GM12878 (cell line): ENCODE results near the gene TEFM. TPM values are rescaled to one million over a fixed set of nuclear protein-coding genes. Genes with fewer than 3 reads are reported as not detected.

Source experiments
- ATAC-seq: fragments of 200-7000 bp; cut with Tn5 transposase; 3 replicates; pipeline ENCODE4 v1.9.1; 2020; ENCODE audit warnings: mild to moderate bottlenecking, moderate library complexity
- BruUV-seq: library from RNA; stranded (reverse); fragments of 400-500 nt; replicated peaks from 2 replicates; lab custom pipeline; 2021; lab: Mats Ljungman, UMichigan
- CTCF ChIA-PET: fragments of 300-600 bp; sonication (Branson Sonifier 250); formaldehyde crosslinking; extraction: SDS; loops from one replicate; lab custom pipeline; 2021; ENCODE audit warnings: inconsistent platforms; lab: Yijun Ruan, JAX
- POLR2A ChIA-PET: fragments of 350-600 bp; formaldehyde crosslinking; extraction: SDS; loops from one replicate; lab custom pipeline; 2021; ENCODE audit warnings: inconsistent platforms; lab: Charles Lee
- RAD21 ChIA-PET: fragments of 300-600 bp; sonication (Branson Sonifier 250); formaldehyde crosslinking; loops from one replicate; lab custom pipeline; 2023; ENCODE audit warnings: antibody characterized with exemption; ENCODE audit not compliant: unreplicated experiment; lab: Charles Lee
- SMC1A ChIA-PET: fragments of 300-600 bp; sonication (Branson Sonifier 250); formaldehyde crosslinking; loops from one replicate; lab custom pipeline; 2023; ENCODE audit not compliant: unreplicated experiment, uncharacterized antibody; lab: Charles Lee
- DNase-seq: peaks from one replicate; pipeline ENCODE4 v3.0.0-alpha.2; 2011; ENCODE audit warnings: low read depth, low spot score
- FAIRE-seq: peaks from 3 replicates; lab custom pipeline; 2011; peaks lifted over from hg19 to GRCh38; lab: Jason Lieb, UNC
- H2AFZ ChIP-seq: 2 replicates; pipeline ENCODE4 v1.6.0; 2011; ENCODE audit warnings: low read depth, low read length, control low read depth; ENCODE audit not compliant: control insufficient read depth
- H3K27ac ChIP-seq: 2 replicates; pipeline ENCODE4 v1.5.1; 2011; ENCODE audit warnings: control low read depth; ENCODE audit not compliant: control insufficient read depth, insufficient read depth
- H3K27me3 ChIP-seq, 2 experiments: replicated peaks in 1 of 2; 2 replicates each; pipeline versions ENCODE4 v1.6.0 to v1.6.1; 2011; ENCODE audit warnings: low read length in 1 of 2; ENCODE audit not compliant: control insufficient read depth in 2 of 2, insufficient read depth in 2 of 2
- H3K36me3 ChIP-seq, 2 experiments: 2 replicates each; pipeline ENCODE4 v1.5.1; 2011; ENCODE audit warnings: low read length in 1 of 2; ENCODE audit not compliant: control insufficient read depth in 2 of 2, insufficient read depth in 2 of 2
- H3K4me1 ChIP-seq: 2 replicates; pipeline ENCODE4 v1.6.1; 2011; ENCODE audit warnings: mild to moderate bottlenecking, low read length, moderate library complexity, mixed read lengths; ENCODE audit not compliant: control insufficient read depth, insufficient read depth
- H3K4me2 ChIP-seq: 2 replicates; pipeline ENCODE4 v1.6.0; 2011; ENCODE audit warnings: control low read depth; ENCODE audit not compliant: control insufficient read depth, insufficient read depth
- H3K4me3 ChIP-seq: fragments of 200-600 bp; sonication (generic); 2 replicates; pipeline ENCODE4 v1.5.1; 2016
- H3K79me2 ChIP-seq: 2 replicates; pipeline ENCODE4 v1.6.0; 2011; ENCODE audit warnings: low read length; ENCODE audit not compliant: control insufficient read depth, insufficient read depth
- H3K9ac ChIP-seq: 2 replicates; pipeline ENCODE4 v1.8.0; 2011; ENCODE audit warnings: low read length, control low read depth, mixed read lengths; ENCODE audit not compliant: control insufficient read depth, insufficient read depth
- H3K9me3 ChIP-seq: replicated peaks from 3 replicates; pipeline ENCODE4 v1.5.1; 2011; ENCODE audit warnings: mild to moderate bottlenecking, low read length; ENCODE audit not compliant: control insufficient read depth, insufficient read depth
- H4K20me1 ChIP-seq: 2 replicates; pipeline ENCODE4 v1.6.0; 2011; ENCODE audit not compliant: control insufficient read depth, insufficient read depth
- BCL11A ChIP-seq: IDR thresholded peaks from 2 replicates; pipeline ENCODE4 v1.6.1; 2011; ENCODE audit warnings: low read depth, low read length
- BHLHE40 ChIP-seq, 2 experiments: fragments of 450-650 bp in 1 of 2; IDR thresholded peaks; 2 replicates each; pipeline ENCODE4 v1.6.1; 2011 to 2017; ENCODE audit warnings: low read depth in 2 of 2, borderline replicate concordance in 1 of 2, improper control_type of control experiment in 1 of 2, low read length in 1 of 2, mild to moderate bottlenecking in 1 of 2
- BMI1 ChIP-seq: fragments of 450-650 bp; IDR thresholded peaks from 2 replicates; pipeline ENCODE4 v1.6.1; 2016; ENCODE audit warnings: mild to moderate bottlenecking, moderate library complexity, borderline replicate concordance
- BRCA1 ChIP-seq: IDR thresholded peaks from 2 replicates; pipeline ENCODE4 v1.6.1; 2011; ENCODE audit warnings: low read depth, low read length, improper control_type of control experiment
- CHD4 ChIP-seq: fragments of 200-600 bp; sonication (generic); IDR thresholded peaks from 2 replicates; pipeline ENCODE4 v1.6.1; 2016; ENCODE audit warnings: mild to moderate bottlenecking
- CREB1 ChIP-seq: IDR thresholded peaks from 2 replicates; pipeline ENCODE4 v1.6.1; 2012; ENCODE audit warnings: low read depth, mild to moderate bottlenecking, inconsistent platforms
- DPF2 ChIP-seq: fragments of 450-650 bp; IDR thresholded peaks from 2 replicates; pipeline ENCODE4 v1.6.1; 2017; ENCODE audit warnings: mild to moderate bottlenecking
- EED ChIP-seq: sonication (generic); IDR thresholded peaks from 2 replicates; pipeline ENCODE4 v1.6.1; 2016; ENCODE audit warnings: antibody characterized with exemption, low read depth
- GATAD2B ChIP-seq: fragments of 450-650 bp; conservative IDR thresholded peaks from 2 replicates; pipeline ENCODE4 v1.6.1; 2017; ENCODE audit warnings: low read depth, mild to moderate bottlenecking, moderate library complexity
- IKZF1 ChIP-seq: fragments of 450-650 bp; conservative IDR thresholded peaks from 2 replicates; pipeline ENCODE4 v1.6.1; 2017; ENCODE audit warnings: antibody characterized with exemption, mild to moderate bottlenecking
- IRF4 ChIP-seq: IDR thresholded peaks from 2 replicates; pipeline ENCODE4 v1.6.1; 2011; ENCODE audit warnings: low read depth, low read length
- KDM1A ChIP-seq: fragments of 200-600 bp; sonication (generic); IDR thresholded peaks from 2 replicates; pipeline ENCODE4 v1.6.1; 2016; ENCODE audit warnings: borderline replicate concordance
- MYC ChIP-seq: IDR thresholded peaks from 2 replicates; pipeline ENCODE4 v1.6.1; 2011; ENCODE audit warnings: mild to moderate bottlenecking, low read length, moderate library complexity, inconsistent platforms; ENCODE audit not compliant: insufficient read depth, insufficient replicate concordance, insufficient read length, severe bottlenecking
- NFIC ChIP-seq: IDR thresholded peaks from 2 replicates; pipeline ENCODE4 v1.6.1; 2012; ENCODE audit warnings: low read depth, mild to moderate bottlenecking, inconsistent platforms, low read length, moderate library complexity
- POLR2A ChIP-seq: IDR thresholded peaks from 2 replicates; pipeline ENCODE4 v1.6.1; 2011; ENCODE audit warnings: low read depth, mild to moderate bottlenecking, low read length
- POU2F2 ChIP-seq: IDR thresholded peaks from 3 replicates; pipeline ENCODE4 v1.6.1; 2011; ENCODE audit warnings: low read depth, mild to moderate bottlenecking, low read length, borderline replicate concordance
- SIN3A ChIP-seq: IDR thresholded peaks from 2 replicates; pipeline ENCODE4 v1.6.1; 2012; ENCODE audit warnings: low read depth, low read length, improper control_type of control experiment
- SUPT20H ChIP-seq: IDR thresholded peaks from 2 replicates; pipeline ENCODE4 v1.6.1; 2011; ENCODE audit warnings: low read depth, mild to moderate bottlenecking, low read length, moderate library complexity, borderline replicate concordance; ENCODE audit not compliant: control insufficient read depth
- WGBS: methylation state at CpG from one replicate; pipeline ENCODE4 v1.1.6; 2016; ENCODE audit warnings: low lambda C conversion rate; ENCODE audit not compliant: insufficient replicate concordance, insufficient coverage; ENCODE audit errors: missing lambda C conversion rate; 5-methylcytosine and 5-hydroxymethylcytosine counted together
- in situ Hi-C: fragments of 300-500 bp; cut with MboI; formaldehyde crosslinking; loops from 9 replicates; pipeline ENCODE4 v1.14.3; 2018; ENCODE audit warnings: mixed read lengths
- intact Hi-C: fragments of 100-400 bp; cut with micrococcal nuclease; formaldehyde crosslinking; loops from one replicate; pipeline ENCODE4 v1.14.2; 2022; ENCODE audit not compliant: unreplicated experiment
- polyA plus RNA-seq, 11 experiments: library from polyadenylated mRNA; depleted of rRNA in 4 of 11; unstranded in 6 of 11; stranded (reverse) in 5 of 11; fragments of >200 nt; fragmentation: Nextera tagmentation in 4 of 11; fragmentation: Illumina TruSeq in 1 of 11; extraction: Ambion mirVana in 4 of 11; extraction: Trizol in 1 of 11; gene quantifications; 1 replicate in 1 of 11; 2 replicates in 10 of 11; pipeline versions ENCODE4 v1.2.1 to v1.2.3, GENCODE V29; 2011 to 2016; ENCODE audit warnings: inconsistent platforms in 2 of 11, missing spikeins in 2 of 11, low read depth in 1 of 11
- total RNA-seq, 4 experiments: library from RNA; depleted of rRNA in 3 of 4; stranded (reverse); fragments of >200 nt in 3 of 4; fragmentation: Illumina TruSeq in 1 of 4; extraction: Trizol in 1 of 4; gene quantifications; 2 replicates each; pipeline versions ENCODE4 v1.2.1 to v1.2.3, GENCODE V29; 2013 to 2021
- TF ChIP-seq, protein P1 (sequence below): IDR thresholded peaks from 2 replicates; pipeline ENCODE4 v1.6.1; 2011; ENCODE audit warnings: low read depth, low read length, improper control_type of control experiment, borderline replicate concordance
- TF ChIP-seq, protein P2 (sequence below): fragments of 450-650 bp; formaldehyde crosslinking; IDR thresholded peaks from 2 replicates; pipeline ENCODE4 v1.5.0; 2022; ENCODE audit warnings: mild to moderate bottlenecking, missing genetic modification characterization

The TEFM gene
- total and polyA plus RNA-seq, 10 of the 15 experiments (the other 5 are each of a cell fraction or from before 2014, with no cell fraction given), result 11.5 to 57.1 (median 28.6) TPM

DNA sequence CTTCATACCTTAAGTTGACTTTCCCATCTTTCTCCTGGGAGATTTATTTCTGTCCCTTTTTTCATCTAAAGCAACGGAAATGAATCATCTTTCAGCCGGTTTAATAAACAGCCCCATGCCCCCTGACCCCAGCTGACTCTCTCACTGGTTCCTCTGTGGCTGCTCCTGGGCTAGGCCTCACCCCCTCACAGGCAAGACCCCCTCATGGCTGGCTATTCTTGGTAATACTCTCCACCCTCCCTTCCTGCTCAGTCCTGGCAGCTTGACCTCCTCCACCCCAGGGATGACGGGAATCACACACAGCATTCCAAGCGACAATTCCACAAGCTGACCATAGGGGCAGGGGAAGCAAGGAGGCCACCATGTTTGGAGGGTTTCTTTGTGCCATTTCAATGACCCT lies 14.2 kb upstream of the TEFM start:
- Histone ChIP-seq H3K79me2 (no peaks in the 10 kb centered on the region), H3K27ac (no peak overlapping the region), H3K4me3 (no peak overlapping the region), H3K4me2 (no peak overlapping the region), H3K27me3 (peaks cover 0 to 2% of the 10 kb centered on the region in 2 experiments; a peak in 2 of 4 replicates), H3K9me3 (no peaks in the 10 kb centered on the region), H3K9ac (no peak overlapping the region), H3K4me1 (no peaks in the 10 kb centered on the region; the same call in 1 of the 2 replicates), H2AFZ (no peak overlapping the region), H4K20me1 (no peaks in the 10 kb centered on the region), H3K36me3 (no peaks in the 10 kb centered on the region)
- TF ChIP-seq, protein P1, sequence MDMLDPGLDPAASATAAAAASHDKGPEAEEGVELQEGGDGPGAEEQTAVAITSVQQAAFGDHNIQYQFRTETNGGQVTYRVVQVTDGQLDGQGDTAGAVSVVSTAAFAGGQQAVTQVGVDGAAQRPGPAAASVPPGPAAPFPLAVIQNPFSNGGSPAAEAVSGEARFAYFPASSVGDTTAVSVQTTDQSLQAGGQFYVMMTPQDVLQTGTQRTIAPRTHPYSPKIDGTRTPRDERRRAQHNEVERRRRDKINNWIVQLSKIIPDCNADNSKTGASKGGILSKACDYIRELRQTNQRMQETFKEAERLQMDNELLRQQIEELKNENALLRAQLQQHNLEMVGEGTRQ, result no peak
- no peak for TF ChIP-seq BHLHE40 (IDR thresholded peaks at IDR 0.05; ENCODE audit: borderline replicate concordance in 1 of 2, low read depth in 2 of 2, low read length in 1 of 2)
- TF ChIP-seq BMI1, result no peak
- TF ChIP-seq CREB1, result no peak
- no peak for TF ChIP-seq BCL11A
- TF ChIP-seq NFIC, result no peak
- TF ChIP-seq KDM1A, result no peak
- no peak for TF ChIP-seq POLR2A
- TF ChIP-seq DPF2, result no peak
- TF ChIP-seq CHD4, result no peak
- no peak for TF ChIP-seq IRF4
- no peak for TF ChIP-seq SUPT20H
- TF ChIP-seq BRCA1, result no peak
- TF ChIP-seq POU2F2, result no peak
- no peak for TF ChIP-seq IKZF1
- TF ChIP-seq, protein P2, sequence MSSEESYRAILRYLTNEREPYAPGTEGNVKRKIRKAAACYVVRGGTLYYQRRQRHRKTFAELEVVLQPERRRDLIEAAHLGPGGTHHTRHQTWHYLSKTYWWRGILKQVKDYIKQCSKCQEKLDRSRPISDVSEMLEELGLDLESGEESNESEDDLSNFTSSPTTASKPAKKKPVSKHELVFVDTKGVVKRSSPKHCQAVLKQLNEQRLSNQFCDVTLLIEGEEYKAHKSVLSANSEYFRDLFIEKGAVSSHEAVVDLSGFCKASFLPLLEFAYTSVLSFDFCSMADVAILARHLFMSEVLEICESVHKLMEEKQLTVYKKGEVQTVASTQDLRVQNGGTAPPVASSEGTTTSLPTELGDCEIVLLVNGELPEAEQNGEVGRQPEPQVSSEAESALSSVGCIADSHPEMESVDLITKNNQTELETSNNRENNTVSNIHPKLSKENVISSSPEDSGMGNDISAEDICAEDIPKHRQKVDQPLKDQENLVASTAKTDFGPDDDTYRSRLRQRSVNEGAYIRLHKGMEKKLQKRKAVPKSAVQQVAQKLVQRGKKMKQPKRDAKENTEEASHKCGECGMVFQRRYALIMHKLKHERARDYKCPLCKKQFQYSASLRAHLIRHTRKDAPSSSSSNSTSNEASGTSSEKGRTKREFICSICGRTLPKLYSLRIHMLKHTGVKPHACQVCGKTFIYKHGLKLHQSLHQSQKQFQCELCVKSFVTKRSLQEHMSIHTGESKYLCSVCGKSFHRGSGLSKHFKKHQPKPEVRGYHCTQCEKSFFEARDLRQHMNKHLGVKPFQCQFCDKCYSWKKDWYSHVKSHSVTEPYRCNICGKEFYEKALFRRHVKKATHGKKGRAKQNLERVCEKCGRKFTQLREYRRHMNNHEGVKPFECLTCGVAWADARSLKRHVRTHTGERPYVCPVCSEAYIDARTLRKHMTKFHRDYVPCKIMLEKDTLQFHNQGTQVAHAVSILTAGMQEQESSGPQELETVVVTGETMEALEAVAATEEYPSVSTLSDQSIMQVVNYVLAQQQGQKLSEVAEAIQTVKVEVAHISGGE (CRISPR knock-in tag), result no peak
- TF ChIP-seq GATAD2B, result no peak
- no peak for TF ChIP-seq MYC
- TF ChIP-seq EED, result no peak
- TF ChIP-seq SIN3A, result no peak
- FAIRE-seq (no peak), ATAC-seq (no peak), DNase-seq (no peak)
- 86% methylated on average over 4 of the region's 4 CpGs for WGBS
- CTCF ChIA-PET, result no interaction called here
- SMC1A ChIA-PET, result no interaction called here
- BruUV-seq, result no TSS peak
- in situ Hi-C loops, result no loop called here
- RAD21 ChIA-PET, result no interaction called here
- POLR2A ChIA-PET, result no interaction called here
- intact Hi-C loops, result no loop called here
